Measurements from ENCODE around the gene MYOCD.

The MYOCD gene

GRCh38 chr17:12644623-12645022 lies 21.1 kb upstream of the MYOCD start:
- no peak for DNase-seq

- no peak for DNase-seq
These were observed 18.8 kb upstream of the MYOCD start for GRCh38 chr17:12646761-12647422.

DNA sequence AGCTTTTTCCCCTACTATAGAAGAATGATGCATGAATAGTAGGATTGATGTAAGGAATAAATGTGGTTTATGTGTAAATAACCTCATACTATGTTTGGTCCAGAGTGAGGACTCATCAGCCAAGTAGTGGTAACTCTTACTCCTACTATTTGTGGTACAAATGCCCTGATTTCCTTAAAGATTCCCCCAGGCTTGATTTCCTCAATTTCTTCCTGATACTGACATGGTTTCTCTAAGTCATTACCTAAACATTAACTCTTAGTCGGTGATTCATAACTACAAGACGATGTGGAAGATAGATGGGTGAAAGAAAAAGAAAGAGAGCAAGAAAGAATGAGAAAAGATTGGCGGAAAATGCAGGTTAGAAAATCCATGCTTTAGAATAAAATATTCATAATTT lies 17.2 kb upstream of the MYOCD start:
- no peak for DNase-seq

GRCh38 chr17:12655936-12656335 lies 9.8 kb upstream of the MYOCD start:
- DNase-seq = no peak

DNA sequence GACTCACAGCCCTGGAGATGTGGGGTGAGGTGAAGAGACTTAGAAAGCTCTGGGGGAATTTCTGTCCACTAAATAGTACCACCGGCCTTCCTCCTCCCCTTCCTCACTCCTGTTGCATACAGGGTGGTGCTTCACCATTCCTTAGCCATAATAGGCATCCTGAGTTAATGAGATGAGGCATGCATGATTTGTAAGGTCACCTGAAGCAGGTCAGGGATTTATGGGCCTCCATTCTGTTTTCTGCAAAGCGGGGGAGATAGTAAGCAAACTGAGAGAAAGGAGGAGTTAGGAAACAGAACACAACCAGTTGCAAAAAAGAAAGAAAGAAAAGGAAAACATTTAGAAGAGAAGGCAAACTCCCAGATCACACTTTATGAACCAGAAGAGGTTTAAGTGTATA lies 9.3 kb upstream of the MYOCD start:
- no peak for DNase-seq

- DNase-seq = no peak
These were observed 6.2 kb upstream of the MYOCD start for GRCh38 chr17:12659500-12659899.

DNA sequence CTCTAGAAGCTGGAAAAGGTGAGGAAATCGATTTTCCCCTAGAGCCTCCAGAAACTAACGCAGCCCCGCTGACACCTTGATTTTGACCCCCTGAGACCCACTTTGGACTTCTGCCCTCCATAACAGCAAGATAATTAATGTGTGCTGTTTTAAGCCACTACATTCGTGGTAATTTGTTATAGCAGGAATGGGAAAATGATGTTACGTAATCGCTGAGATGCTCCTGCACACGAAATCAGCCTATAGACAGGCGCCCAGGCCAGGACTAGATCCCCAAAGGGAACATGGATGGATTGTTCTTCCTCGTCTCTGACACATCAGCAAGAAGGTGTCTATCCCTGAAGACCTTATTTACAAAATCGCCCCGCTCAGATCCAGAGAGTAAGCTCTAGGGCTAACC lies 1.4 kb upstream of the MYOCD start:
- DNase-seq = no peak

DNA sequence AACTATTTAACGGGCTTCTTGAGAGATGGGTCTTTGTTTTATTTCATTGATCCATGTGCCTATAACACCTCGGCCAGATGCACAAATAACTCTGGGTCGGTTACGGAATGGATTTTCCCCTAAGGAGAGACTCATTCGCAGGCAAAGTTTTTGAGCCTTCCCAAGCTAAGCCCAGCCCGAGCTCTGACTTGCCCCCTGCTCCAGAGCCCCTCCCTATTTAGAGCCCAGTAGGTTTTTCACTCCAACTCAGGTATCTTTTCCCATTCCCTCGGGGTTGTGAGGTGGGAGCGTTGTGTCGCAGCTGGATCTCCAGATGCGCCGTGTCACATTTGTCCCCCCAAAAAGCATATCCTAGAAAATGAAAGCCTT lies 812 bp upstream of the MYOCD start:
- DNase-seq = no peak

DNA sequence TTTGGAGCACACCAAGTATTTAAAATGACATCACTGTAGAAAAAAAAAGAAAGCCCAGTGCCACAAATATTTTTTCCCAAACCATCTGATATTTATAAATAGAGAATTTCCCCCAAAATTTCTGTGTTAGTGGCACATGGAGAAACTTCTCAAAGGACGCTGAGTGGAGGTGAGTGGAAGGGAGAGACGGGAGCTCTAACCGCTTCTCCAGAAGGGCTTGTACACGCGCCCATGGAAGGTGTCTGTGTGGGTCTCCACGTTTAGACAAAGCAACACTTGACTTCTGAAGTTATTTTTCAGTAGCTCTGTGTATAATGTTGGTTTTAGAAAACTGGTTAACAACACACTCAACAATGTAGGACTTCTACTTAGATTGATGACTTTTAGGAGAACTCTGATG lies 1.0 kb downstream of the MYOCD start:
- no peak for DNase-seq

DNA sequence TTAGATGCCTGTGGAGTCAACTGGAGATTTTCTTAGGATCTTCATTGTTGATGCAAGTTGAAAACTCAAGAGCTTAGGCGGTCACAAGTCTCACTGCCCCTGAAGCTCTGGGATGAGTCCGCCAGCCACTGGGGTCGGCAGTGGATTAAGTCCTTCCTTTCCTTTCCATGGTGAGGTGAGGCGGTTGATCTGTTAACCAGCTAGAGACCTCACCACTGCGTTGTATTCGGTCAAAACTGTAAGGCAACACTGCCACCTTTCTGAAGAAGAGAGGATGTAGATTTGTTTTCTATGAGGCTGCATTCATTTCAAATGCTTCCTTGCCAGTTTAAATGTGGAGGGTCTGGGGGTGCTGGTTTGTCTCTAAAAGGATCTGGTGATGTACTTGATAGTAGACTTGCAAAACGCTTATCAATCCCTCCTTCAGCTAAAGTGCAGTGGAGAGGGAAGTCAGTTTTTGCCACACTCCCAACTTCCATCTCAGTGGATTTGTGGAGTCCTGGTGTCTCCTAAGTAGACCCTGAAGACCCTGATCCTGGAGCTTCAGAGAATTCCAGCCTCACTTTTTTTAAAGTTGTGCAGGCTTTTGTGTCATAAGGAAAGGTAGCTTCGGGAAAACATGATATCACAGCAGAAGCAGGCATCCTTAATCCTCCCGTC lies 1.7 kb downstream of the MYOCD start:
- DNase-seq = no peak

DNA sequence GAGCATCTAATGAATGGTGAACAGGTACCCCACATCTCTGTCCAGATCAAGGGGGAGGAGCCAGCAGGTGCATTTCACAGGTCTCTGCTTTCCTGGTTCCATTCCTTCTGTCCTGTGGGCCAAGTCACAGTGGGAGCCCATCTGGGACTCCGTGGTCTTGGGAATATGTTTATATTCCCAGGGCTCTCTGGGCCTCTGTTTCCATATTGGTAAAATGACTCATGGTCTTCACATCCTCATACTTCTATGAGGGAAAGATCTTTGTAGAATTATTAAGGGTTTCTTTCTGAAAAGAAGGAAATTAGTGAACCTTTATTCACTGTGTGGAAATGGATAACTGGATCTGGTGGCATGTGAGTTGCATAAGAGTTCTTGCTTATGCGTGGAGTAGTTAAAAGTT lies 6.2 kb downstream of the MYOCD start:
- DNase-seq = no peak

GRCh38 chr17:12672947-12673346 lies 7.3 kb downstream of the MYOCD start:
- no peak for DNase-seq

DNA sequence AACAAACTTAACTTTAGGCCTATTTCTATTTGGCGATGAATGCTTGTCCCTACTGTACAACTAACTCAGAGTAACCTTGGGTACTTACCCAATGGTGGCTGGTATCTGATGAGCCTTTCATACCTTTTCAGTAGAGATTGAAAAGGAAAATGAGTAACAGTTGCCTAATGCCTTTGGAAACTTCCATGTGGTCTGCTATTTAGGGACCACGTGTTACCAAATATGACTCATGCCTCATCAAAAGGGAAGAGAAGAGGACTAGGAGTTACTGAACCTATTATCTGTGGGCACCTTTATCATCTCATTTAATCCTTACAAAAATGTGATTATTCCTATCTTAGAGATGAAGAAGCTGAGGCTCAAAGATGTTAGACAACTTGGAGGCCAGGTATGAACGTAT lies 8.1 kb downstream of the MYOCD start:
- no peak for DNase-seq

DNA sequence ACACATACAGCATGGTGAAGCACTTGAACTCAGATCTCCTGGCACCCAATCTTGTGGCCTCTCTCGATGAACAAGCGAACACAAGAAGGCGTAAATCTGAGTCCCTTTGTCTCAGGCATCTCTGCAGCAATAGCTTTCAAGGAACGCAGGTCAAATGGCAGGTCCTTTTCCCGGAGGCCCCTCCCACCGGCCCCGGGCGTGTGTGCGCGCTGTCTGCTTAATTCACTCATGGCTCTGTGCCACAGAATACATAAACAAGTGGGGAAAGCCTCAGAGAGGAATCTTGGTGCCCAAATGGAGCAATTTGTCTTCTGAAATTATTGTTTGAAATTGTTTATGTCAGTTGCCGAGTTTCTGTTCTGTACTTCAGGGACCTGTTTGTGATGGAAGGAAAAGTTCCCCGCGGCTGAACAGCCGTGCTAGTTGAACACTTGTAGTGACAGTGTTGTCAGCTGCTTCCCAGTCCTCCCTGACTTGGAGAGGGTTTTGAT lies 14.8 kb downstream of the MYOCD start:
- no peak for DNase-seq

DNA sequence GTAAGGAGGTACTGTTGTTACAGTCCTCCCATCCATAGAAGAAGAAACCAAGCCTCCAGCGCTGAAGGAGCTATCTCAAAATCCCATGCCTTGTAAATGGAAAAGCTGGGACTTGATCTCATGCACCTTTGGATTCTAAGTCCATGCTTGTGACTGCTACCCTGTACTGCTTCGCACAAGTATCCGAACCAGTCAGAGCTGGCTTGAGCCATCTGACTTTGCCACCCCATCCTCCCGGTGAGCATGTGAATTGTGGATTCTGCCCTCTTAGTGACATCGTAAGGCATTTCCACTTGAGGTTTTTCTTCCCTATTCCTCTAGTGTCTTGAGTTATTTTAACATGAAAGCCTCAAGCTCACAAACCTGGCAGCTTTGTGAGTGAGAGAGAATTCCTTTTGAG lies 15.3 kb downstream of the MYOCD start:
- DNase-seq = no peak

GRCh38 chr17:12683299-12683698 lies 17.6 kb downstream of the MYOCD start:
- DNase-seq = no peak

DNA sequence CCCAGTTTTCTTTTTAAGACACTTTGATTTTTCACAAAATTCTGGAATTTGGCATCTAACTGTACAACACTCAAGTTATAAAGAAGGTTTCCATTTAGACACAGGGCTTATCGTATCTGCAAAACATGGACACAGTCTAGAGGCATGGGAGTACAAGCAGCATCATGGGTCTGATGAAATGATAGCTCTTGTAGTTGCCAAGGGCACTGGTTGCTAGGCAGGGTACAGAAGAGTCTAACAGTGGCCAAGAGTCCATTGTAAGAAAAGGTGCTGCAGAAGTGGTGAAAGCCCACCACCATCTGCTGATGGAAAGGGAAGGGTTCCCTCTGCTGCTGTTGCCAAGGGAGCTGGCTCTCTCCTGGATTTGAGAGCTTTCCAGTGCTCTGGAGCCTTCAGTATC lies 20.8 kb downstream of the MYOCD start:
- no peak for DNase-seq

- no peak for DNase-seq
These were observed 22.7 kb downstream of the MYOCD start for GRCh38 chr17:12688382-12688781.

DNA sequence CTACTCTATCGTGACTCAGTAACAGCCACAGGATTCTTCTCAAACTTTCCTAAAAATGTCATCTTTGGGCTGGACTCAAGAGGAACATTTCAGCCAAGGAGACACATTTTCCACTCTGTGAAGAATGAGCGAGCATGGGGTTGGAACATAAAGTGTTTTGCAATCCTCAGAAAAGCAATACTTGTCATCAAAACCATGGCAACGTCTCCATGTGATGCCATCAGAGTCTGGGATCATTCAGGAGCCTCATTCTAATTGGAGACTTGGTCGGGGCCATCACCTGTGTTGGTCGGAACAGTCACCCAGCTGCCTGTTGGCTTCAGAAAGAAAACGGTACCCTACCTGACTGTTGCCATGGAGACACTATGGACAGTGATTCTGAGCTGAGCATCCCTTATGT lies 25.5 kb downstream of the MYOCD start:
- DNase-seq = no peak

- DNase-seq = no peak
These were observed 27.9 kb downstream of the MYOCD start for GRCh38 chr17:12693640-12694039.

- DNase-seq = no peak
These were observed 40.4 kb downstream of the MYOCD start for GRCh38 chr17:12706070-12706469.

GRCh38 chr17:12709063-12709462 lies 43.4 kb downstream of the MYOCD start:
- DNase-seq = no peak

GRCh38 chr17:12712415-12712814 lies 46.7 kb downstream of the MYOCD start:
- DNase-seq = no peak

DNA sequence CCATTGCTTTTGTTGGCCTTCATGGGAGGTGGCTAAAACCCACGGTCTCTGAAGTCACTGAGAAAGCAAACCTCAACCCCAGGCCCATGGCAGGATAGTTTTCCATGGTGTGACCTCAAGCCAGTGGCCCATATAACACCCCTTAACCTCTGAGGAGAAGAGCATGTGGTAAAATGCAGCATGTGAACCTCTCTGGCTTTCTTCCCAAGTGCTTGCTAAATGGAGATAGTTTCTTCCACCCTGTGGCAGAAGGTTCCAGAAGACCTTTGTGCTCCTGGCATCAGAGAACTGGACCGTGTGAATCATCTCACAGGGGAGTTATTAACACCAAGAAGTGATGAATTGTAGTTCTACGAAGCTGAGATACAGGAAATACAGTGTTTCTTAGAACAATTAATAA lies 47.3 kb downstream of the MYOCD start:
- no peak for DNase-seq

DNA sequence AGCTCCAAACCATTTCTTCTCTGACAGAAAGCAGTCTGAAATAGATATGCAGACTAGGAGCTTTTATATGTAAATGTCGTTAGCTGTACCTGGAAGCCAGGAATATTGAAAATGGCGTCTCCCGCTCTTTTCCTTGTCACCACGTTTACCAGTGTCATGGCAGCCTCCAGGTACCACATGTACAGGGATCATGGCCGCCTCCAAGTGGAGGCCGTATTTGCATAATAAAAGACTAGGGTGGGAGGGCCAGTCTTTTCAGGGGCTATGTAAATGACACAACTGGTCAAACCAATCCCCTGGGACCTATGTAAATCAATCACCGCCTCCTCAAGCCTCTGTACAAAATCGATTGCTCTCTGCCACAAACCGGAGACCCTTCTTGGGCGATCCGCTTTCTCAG lies 54.3 kb downstream of the MYOCD start:
- no peak for DNase-seq

Data from stimulated activated CD4-positive, alpha-beta T cell treated with anti-CD3 and anti-CD28 coated beads, Interleukin-2, amount 100 ng/mL, for 48 hours (primary cell).